GM04504 (cell line): Measurements from ENCODE around the gene ATP5F1D.
A peak's percentile ranks its signal among the peaks of the same experiment; 100 is the strongest.
"Not testable (repeated sequence)": the region's sequence is repeated elsewhere in the genome, so short reads cannot be mapped to it uniquely, and the experiment has no call there.

Source experiments
- DNase-seq: peaks from one replicate; pipeline ENCODE4 v3.0.0-alpha.2; 2012; ENCODE audit warnings: low read depth

Gene ATP5F1D

DNA sequence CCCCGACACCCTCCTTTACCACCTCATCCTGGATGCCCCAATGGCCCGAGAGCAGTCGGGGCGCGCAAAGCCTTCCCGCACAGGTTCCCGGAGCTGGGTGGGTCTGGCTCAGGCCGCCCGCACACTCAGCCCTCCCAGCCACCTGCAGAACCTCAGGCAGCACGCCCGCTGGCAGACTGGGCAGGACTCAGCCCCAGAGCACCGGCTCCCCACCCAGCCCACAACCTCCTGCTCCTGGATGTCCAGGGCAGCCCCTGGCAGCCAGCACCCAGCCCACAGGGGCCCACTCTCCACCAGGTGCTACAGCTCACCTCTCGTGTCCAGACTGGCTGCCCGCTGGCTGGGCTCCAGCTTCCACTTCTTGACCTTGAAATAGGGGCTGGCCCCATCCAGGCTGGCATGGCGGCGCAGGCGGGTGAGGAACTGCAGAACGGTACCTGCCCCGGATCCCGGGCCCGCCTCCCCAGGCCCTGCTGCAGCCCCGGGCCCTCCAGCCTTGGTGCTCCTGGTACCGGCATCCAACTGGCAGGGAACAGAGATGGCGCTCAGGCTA, 8.4 kb upstream of the ATP5F1D start:
- DNase-seq, result no peak

DNA sequence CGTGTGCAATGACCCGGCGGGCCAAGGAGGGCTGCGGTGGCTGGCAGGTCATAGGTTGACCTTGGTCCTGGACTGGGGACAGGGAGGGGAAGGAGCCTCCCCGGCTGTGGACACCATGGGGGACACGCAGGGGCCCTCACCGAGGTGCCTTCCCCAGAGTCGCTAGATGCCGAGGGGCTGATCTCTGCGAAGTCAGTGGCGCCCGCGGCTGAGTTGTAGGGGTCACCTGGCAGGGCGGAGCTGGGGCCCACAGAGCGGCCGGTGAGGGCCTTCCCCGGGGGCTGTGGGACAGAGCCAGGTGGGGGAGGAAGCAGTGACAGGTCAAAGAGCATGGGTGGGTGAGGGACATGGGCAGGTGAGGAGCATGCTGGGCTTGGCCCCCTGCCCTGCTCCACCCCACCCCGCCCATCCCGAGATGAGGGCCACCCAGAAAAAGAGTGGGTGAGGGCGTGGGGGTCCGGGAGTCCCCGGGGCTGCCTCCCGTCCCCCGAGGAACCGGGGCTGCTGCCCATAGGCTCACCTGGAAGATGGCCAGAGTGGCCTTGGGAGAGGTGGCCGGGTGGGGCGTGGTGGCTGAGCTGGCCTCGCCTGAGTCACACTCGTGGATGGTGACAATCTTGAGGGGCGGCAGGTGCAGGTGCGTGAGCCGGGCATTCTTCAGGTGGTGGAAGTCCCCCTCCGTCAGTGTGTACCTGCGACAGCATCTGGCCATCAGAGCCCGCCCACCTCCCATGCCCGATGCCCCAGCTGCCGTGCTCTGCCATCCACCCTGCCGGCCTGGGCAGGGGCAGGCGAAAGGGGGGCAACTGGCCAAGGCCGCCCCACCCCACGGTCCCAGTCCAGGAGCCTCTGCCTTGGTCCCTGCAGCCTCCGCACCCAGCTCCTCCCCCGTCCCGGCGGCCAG, 7.2 kb upstream of the ATP5F1D start:
- DNase-seq, result no peak

DNA sequence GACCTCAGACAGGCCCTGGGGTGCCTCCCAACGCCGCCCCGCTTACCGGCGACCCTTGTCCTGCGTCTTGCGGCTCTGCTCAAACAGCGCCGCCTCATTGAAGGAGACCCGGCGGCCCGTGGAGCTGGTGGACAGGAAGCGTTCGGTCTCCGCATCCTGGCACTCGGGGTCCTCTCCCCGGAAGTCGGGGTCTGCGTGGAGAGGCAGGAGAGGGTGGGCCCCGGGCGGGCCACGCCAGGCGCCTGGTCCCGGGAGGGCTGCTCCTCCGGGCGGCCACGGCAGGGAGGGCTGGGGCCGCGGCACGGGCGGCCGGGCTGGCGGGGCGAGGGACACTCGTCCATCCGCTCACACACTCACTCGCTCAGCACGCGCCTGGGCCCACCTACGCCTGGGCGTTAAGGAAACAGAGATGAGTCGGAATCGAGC, 6.6 kb upstream of the ATP5F1D start:
- no peak for DNase-seq

DNA sequence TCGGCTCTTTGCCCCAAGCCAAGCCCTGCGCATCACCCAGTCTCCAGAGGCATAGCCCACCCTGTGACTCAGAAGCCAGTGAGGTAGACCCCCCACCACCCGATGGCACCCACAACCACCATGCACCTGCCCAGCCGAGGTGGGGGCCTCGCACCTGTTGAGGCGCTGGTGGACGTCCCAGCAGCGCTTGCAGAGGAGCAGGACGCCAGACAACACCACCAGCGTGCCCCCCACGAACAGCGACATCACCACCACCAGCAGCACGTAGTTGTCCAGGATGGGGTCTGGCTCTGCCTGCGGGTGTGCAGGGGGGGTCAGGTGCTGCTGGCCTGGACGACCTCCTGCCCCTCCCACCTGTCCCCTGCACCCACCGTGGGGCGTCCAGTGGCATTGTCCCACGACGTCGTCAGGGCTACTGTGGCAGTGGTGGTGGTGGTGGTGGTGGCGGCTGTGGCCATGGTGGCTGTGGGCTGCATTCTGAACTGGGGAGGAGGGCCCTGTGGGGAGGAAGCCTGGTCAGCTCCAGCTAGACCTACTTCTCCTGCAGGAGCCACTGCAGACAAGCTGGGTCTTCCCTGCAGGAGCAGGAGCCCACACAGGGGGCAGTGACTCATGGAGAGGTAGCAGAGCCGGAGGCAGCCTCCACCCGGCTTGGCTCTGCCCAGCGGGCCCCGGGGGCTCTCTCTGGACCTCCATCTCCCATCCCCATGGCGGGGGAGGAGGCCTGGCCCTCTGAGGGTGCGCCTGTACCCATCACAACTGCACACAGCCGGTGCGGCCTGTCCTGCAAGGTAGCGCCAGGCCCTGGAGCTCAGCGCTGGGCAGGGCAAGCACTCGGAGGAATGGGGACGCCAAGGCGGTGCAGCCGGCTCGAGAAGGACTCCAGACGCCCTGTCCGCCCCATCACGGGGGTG, 5.7 kb upstream of the ATP5F1D start:
- DNase-seq, result no peak

DNA sequence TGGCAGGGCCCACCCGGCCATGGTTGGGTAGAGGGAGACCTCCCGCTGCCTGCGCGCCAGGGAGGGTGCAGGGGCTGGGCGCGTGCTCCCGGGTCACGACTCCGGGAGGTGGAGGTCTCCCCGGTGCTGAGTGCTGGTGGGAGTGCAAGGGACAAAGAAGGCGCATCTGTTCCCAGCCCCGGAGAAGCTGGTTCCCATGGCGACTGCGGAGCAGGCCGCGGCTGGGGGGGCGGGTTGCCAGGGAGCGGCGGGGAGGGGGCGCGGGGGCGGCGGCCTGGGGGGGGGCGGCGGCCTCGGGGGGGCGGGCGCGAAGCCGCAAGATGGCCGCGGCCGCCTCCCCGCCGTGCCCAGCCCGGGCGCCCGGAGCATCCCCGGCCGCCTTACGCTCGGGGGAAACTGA, 5.0 kb upstream of the ATP5F1D start:
- DNase-seq, result no peak

DNA sequence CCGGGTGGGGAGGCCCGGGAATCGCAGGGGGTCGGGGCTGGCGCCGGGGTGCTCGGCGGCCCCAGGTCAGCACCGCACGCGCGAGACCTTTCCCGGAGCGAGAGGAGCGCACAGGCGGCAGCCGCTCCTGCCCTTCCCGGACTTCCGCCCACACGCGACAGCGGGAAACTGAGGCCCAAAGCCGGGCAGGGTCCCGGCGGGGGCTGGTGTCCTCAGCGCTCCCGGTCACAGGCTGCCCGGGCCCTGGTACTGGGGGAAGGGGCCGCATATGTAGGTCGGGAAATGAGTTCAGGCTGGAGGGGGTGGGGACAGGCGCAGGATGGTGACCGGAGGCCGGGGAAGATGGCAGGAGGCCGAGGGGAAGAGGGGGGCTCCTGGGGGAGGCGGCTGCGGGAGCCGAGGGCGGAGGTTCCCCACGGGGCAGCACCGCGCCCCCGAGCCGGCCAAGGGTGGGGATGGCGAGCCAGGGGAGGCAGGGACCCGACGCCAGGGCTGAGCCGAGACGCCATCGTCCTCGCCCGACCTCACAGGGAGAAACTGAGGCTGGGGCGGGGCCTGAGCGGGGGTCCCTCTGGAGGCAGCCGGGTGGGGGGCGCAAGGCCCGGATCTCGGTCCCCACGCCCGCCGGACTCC, 4.4 kb upstream of the ATP5F1D start:
- no peak for DNase-seq

DNA sequence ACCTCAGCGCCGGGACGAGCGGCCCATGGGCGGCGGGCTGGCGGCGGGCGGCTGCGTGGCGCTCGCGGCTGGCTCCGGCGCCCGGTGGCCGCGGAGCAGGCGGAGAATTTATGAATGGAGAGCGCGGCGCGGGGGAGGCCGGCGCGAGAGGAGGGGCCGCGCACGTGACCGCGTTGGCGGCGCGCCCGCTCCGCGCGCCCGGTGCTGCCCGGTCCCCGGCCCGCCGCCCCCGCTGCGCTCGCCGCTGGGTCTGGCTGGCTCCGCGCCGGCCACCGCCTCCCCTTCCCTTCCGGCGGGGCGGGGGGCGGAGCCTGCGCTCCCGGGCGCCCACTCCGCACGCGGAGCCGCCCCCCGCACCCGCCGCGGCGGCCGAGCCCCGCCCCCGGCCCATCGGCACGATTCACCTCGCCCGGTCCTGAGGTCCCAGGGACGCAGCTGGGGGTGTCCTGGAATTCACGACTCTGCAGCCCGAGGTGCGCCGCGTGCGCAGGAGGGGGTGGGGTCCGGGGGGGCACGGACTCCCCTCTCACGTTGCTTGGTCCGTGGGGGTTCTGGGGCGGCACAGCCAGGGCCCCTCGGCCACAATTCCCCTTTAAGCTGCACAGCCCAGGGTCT, 3.7 kb upstream of the ATP5F1D start, which contains the start of gene CBARP:
Gene CBARP (minus strand): TSS at position 252 of the 615 bp plus-strand sequence. CDS start 1,905 bp downstream, outside the sequence.
- DNase-seq, result no peak

DNA sequence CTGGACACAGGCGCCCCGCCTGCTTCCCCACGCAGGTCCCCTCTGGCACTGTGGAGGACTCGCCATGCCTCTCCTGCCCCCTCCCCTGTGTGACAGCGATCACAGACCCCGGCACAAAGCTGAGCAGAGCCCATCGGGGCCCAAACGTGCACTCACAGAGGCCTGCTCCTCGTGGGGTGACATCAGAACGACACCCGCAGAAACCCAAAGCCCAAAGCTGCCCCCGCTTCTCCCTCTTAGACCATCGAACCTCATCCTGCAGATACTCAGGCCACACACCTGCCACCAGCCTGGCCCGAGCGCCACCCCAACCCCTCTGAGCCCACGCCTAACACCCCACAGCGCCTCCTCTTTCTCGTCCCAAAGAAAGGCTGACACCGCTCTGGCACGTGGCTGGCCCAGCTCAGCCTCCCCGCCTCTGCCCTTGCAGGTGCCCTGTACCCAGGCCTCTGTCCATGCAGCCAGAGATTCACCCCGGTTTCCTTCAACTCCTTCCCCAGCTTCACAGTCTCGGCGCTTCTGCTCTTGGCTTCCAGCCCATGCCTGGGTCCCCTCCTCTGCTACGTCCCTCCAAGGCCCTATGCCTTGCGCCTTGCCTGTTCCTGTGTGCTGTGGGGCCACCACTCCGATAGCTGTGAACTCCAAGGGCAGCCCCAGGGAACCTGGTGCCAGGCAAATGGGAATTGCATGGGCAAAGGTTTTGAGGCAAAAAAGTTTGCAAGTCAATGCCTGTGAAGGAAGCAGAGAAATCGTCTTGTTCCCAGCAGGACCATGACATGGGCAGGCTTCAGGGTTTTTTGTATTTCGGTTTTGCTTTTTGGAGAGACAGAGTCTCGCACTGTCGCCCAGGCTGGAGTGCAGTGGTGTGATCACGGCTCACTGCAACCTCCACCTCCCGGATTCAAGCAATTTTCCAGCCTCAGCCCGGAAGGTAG, 2.9 kb upstream of the ATP5F1D start:
- no peak for DNase-seq

DNA sequence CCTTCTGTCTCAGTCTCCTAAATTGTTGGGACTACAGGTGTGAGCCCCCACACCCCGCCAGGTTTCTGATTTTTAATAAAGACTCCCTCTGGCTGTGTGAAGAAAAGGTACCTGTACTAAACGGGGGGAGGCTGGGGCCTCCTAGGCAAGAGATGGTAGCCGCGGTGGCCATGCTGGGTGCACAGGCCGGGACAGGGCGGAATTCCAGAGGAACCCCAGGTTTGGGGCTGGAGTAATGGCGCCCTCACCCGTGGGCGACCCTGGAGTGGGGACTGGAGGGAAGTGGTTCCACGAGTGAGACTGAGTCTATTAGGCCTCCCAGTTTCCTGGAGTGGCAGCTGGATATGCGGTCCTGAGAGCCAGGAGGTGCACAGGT, 2.1 kb upstream of the ATP5F1D start:
- no peak for DNase-seq

DNA sequence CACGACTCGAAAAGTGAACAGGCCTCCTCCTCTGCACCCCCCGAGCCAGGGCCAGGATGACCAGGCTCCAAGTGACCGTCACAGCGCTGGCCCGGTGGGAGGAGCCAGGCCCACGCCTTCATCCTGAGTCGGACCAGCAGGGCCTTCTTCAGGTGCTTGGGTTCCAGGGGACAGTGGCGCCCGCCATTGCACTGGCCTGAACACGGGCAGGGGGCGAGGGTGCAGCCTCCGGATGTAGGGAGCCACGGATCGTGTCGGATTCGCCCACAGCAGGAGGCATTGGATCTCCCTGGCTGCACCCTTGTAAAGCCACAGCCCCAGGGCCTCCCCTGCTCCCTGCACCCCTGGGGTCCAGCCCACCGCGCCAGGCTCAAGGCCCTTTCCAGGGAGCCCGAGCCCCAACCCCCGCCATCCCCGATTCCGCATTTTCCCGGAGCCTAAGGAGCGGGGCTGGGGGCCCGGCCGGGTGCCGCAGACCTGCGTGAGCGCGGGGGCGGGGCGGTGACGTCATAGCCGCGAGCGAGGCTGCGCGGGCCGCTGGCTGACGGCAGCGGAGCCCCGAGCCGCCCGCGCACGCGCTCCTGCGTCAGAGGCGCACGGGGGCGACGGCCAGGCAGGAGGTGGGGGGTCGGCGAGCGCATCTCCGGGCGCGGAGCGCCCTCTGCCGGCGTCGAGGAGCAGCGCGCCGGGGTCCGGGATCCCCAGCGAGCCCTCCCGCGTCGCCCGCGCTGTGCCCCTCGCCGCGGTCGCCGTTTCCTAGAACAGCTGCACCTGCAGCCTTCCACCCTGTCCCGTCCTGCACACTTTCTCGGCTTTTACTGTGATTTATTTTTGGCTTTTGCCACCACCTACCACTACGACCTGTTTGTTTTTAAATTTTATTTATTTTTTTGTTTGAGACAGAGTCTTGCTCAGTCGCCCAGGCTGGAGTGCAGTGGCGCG, 1.5 kb upstream of the ATP5F1D start:
- peak; percentile 75 for DNase-seq

DNA sequence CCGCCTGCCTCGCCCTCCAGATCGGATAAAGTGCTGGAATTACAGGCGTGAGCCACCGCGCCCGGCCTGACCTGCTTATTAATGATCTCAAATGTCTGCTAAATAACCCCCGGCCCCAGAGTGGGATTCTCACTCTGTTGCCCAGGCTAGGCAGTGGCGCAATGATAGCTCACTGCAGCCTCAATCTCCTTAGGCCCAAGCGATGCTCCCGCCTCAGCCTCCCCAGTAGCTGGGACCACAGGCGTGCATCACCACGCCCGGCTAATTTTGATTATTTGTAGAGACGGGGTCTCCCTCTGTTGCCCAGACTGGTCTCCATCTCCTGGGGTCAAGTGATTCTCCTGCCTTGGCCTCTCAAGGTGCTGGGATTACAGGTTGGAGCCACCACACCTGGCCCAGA, 626 bp upstream of the ATP5F1D start:
- no peak for DNase-seq

DNA sequence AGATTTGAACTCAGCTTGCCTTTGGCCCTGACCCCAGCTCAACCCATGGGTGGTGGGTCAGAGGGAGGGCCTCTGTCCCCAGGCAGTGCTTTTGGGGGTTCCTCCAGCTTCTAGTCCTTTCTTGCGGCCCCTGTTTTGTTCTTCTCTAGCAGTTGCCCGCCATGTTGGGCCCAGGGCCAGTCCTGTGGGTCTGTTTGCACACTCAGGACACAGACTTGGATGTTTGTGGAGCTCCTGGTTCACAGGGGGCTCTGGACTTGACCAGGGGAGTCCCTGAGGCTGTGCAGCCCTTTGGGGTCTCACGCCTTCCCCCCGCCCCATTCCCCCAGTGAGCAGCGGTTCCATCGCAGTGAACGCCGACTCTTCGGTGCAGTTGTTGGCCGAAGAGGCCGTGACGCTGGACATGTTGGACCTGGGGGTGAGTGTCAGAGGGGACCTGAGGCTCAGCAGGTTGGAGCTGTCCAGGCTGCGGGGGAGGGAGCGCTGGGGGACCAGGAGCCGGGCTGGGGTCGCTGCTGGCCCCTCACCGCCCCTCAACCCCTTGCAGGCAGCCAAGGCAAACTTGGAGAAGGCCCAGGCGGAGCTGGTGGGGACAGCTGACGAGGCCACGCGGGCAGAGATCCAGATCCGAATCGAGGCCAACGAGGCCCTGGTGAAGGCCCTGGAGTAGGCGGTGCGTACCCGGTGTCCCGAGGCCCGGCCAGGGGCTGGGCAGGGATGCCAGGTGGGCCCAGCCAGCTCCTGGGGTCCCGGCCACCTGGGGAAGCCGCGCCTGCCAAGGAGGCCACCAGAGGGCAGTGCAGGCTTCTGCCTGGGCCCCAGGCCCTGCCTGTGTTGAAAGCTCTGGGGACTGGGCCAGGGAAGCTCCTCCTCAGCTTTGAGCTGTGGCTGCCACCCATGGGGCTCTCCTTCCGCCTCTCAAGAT, 2.5 kb downstream of the ATP5F1D start:
- peak; percentile 68 for DNase-seq

DNA sequence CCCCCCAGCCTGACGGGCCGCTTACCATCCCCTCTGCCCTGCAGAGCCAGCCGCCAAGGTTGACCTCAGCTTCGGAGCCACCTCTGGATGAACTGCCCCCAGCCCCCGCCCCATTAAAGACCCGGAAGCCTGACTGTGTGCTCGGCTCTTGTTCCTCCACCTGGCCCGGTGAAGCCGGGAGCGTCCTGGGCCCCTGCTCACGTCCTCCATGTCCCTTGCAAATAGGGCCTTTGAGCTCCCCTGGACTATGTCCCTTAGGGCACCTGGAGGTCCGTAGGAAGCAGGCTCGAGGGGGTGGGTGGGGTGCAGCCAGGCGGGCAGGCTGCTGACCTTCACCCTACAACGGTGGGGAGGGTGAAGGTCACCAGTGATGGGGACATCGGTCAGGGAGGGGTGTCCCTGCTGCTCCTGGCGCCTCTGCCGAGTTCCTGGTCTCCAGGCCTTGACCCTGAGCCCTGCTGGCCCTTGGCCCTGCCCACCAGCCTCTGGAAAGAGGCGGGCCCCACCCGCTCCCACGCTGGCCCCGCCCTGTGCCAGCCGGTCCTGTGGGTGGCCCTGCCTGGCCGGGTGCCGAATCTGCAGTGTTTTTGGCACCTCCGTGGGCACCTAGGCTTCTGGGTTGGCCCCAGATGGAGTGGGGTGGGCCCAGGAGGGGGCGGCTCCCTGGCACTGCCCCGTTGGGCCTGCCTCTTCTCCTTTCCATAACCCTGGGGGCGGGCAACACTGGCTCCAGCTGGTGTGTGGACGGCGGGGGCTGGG, 3.3 kb downstream of the ATP5F1D start:
- DNase-seq, result no peak

DNA sequence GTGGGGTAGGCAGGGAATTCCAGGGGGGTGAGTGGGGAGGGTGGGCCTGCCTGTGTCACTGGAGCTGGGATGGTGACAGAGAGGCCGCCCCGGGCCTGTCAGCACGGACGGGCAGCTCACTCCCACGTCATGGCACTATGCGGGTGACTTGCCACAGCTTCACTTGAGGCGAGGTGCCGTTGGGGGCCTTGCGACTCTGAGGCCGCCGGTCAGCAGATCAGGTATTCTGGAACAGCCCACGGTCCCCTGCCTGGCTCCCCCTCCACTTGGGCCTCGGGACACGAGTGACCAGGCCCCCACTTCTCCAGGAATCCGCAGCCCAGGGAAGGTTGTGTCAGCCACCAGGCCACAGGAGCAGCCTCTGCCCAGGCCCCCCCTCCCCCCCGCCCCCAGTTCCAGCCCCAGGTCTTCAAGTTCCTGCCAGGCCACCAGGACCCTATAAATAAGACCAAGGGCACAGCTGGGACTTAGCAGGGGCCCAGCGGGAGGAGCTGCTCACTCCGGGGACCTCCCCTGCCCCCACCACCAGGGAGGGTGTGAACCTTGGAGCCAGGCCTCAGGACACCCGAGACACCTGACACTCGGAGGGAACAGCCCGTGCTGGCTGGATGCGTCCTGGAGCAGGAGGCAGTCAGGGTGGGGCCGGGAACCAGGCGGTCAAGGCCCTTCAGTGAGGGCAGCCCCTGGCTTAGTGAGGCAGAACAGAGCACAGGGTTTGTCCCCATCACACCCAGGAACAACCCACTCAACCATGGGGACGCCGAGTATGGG, 4.1 kb downstream of the ATP5F1D start:
- DNase-seq, result no peak

DNA sequence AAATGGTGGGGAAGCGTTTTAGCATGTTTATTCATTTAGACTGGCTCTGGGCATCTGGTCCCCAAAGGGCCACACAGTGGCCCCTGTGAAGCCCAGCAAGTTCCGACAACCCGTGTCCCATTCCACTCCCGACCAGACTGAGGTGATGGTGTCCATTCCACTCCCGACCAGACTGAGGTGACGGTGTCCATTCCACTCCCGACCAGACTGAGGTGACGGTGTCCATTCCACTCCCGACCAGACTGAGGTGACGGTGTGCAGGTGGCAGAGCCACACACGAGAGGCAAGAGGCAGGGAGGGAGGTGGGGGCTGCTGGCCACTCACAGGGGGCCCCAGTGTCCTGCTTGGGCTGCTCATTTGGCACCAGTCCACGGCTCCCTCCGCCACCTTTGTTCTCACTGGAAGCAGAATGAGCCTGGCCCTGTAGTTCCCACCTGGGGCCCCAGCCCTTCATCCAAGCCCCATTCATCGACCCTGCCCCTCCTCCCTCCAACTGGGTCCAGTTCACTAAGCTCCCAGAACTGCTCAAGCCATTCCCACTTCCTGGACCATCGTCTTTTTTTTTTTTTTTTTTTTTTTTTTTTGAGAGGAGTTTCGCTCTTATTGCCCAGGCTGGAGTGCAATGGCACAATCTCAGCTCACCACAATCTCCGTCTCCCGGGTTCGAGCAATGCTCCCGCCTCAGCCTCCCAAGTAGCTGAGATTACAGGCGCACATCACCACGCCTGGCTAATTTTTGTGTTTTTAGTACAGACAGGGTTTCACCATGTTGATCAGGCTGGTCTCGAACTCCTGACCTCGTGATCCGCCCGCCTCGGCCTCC, 4.9 kb downstream of the ATP5F1D start:
- not testable (repeated sequence) for DNase-seq

DNA sequence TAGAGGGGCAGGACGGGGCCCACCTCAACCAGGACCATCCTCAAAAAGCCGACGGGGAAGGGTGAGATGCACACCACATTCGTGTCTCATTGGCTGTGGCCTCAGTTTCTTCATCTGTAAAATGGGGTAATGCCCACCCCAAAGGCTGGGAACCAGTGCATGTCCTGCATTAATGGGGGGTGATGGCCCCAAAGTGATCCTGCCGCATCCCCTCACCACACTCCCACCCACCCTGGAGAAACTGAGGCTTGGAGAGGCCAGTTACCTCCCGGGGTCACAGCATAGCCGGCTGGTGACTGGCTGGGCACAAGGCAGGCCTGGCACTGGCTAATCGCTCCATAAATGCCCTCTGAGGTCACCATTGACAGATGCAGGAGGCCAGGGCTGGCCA, 6.2 kb downstream of the ATP5F1D start:
- no peak for DNase-seq
